Stimulated activated CD4-positive, alpha-beta T cell treated with anti-CD3 and anti-CD28 coated beads, Interleukin-2, amount 100 ng/mL, for 24 hours (primary cell): ENCODE data around the gene ADCY6.
"Not testable (repeated sequence)": the region's sequence is repeated elsewhere in the genome, so short reads cannot be mapped to it uniquely, and the experiment has no call there.

Experiments used
- DNase-seq, 2 donors: peaks; one replicate each; pipeline ENCODE4 v3.0.0-alpha.2; 2020

The ADCY6 gene

DNA sequence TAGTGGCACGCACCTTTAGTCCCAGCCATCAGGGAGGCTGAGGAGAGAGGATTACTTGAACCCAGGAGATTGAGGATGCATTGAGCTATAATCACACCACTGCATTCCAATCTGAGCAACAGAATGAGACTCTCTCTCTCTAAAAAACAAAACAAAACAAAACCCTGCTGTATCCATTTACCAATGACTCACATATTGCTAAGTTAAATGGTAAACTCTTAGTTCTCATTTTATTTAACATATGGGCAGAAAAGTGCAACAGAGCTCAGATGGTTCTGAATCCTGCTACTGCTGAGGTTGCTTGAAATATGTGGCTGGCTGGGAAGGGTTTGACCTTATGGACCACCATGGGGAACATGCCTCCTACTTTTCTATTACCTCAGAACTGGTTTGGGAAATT is 38.7 kb downstream of the ADCY6 start:
- DNase-seq: no peak

DNA sequence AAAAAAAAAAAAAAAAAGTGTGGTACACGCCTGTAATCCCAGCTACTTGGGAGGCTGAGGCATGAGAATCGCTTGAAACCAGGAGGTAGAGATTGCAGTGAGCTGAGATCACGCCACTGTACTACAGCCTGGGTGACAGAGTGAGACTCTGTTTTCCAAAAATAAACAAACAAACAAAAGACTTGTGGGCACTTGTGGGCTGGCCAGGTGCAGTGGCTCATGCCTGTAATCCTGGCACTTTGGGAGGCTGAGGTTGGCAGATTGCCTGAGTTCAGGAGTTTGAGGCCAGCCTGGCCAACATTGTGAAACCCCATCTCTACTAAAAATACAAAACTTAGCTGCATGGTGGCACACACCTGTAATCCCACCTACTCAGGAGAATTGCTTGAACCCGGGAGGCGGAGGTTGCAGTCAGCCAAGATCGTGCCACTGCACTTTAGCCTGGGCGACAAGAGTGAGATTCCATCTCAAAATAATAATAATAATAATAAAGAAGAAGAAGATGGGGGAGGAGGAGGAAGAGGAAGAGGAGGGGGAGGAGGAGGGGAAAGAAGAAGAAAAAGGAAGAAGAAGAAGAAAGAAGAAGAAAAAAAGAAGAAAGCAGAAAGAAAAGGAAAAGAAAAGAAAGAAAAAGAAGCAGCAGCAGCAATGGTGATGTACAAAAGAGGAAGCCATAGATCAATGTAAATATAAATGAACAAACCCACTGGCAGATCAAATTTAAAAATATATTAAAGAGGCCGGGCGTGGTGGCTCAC is 44.5 kb downstream of the ADCY6 start:
- DNase-seq: no peak

DNA sequence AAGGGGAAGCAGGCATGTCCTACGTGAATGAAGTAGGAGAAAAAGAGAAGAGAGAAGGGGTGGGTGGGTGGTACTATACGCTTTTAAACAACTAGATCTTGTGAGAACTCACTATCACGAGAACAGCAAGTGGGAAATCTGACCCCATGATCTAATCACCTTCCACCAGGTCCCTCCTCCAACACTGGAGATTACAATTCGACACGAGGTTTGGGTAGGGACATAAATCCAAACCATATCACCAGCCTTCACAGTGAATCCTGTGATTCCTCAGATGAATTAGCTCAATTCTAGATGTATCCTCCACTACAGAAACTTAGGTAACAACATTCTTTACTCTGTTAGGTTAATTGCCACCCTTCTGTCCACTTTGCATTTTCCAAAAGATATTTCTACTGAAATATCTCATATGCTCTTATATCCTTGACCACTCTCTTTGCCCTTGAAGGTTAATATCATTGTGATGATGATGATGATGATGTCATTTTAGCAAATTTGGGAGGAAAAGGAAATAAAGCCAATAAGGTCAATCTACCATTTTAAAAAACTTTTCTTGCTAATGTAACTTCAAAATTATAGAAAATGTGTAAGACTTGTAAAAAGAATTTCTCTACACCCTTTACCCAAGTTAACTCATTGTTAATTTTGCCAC is 49.1 kb downstream of the ADCY6 start:
- DNase-seq: no peak

DNA sequence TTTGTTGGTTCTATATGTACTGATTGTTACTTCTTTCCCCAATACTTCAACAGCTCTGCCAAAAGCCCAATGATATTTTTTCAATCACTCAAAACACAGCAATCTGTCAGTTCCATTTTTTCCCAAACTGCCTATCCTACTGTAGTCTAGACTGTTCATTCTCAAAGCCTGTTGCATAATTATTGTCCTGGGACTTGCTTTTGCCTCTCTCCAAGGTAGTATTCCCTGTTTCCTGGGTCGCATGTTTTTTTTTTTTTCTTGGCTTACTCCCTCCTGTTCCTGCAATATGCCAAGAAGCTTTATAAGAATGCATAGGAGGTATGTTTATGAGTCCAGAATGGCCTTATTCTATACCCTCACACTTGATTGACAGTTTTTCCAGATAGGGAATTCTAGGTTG is 52.4 kb downstream of the ADCY6 start:
- no peak for DNase-seq

DNA sequence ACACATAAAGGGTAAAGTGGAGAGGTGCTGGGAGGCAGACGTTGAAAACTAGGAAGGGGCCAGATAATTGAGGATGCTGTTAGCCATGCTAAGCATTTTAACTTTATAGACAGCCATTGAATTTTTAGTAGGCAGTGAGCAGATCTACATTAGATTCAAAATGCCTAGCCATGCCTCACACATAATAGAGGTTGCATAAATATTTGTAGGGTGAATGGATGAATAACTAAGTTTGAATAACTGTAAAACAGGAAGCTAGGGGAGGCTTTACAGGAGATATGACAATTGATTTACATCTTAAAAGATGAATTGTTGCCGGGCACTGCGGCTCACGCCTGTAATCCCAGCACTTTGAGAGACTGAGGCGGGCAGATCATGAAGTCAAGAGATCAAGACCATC is 60.1 kb downstream of the ADCY6 start:
- no peak for DNase-seq

DNA sequence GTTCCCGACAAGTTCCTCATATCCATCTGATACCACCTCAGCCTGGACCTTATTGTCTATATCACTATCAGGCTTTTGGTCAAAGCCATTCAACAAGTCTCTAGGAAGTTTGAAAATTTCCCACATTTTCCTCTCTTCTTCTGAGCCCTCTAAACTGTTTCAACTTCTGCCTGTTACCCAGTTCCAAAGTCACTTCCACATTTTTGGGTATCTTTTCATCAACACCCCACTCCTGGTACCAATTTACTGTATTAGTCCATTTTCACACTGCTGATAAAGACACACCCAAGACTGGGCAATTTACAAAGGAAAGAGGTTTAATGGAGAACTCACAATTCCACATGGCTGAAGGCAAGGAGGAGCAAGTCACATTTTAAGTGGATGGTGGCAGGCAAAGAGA is 68.2 kb downstream of the ADCY6 start:
- not testable (repeated sequence) for DNase-seq

DNA sequence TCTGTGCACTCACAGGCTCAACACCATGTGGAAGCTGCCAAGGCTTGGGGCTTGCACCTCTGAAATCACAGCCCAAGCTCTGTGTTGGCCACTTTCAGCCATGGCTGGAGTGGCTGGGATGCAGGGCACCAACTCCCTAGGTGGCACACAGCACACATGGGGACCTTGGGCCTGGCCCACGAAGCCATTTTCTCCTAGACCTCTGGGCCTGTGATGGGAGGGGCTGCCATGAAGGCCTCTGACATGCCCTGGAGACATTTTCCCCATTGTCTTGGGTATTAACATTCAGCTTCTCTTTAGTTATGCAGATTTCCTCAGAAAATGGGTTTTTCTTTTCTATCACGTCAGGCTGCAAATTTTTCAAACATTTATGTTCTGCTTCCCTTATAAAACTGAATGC is 68.7 kb downstream of the ADCY6 start:
- not testable (repeated sequence) for DNase-seq

DNA sequence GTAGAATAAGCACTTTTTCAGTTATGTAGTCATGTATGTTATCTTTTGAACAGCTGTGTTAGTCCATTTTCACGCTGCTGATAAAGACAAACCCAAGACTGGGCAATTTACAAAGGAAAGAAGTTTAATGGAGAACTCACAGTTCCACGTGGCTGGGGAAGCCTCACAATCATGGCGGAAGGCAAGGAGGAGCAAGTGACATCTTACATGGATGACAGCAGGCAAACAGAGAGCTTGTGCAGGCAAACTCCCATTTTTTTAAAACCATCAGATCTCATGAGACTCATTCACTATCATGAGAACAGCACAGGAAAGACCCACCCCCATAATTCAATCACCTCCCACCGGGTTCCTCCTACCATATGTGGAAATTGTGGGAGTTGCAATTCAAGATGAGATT is 69.9 kb downstream of the ADCY6 start:
- DNase-seq: not testable (repeated sequence)

DNA sequence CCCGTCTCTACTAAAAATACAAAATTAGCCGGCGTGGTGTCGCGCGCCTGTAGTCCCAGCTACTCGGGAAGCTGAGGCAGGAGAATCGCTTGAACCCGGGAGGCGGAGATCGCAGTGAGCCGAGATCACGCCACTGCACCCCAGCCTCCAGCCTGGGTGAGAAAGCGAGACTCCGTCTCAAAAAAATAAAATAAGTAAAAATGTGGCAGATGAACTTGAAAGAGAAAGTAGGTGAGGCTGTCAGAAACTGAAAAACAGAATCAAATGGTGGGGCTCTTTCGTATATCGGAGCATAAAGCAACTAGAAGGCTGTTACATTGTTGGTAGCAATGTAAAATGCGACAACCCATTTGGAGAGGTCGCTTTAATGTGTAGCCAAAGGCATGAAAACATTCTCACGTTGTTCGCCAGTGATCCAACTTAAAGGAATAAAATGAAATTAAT is 71.6 kb downstream of the ADCY6 start:
- DNase-seq: no peak

DNA sequence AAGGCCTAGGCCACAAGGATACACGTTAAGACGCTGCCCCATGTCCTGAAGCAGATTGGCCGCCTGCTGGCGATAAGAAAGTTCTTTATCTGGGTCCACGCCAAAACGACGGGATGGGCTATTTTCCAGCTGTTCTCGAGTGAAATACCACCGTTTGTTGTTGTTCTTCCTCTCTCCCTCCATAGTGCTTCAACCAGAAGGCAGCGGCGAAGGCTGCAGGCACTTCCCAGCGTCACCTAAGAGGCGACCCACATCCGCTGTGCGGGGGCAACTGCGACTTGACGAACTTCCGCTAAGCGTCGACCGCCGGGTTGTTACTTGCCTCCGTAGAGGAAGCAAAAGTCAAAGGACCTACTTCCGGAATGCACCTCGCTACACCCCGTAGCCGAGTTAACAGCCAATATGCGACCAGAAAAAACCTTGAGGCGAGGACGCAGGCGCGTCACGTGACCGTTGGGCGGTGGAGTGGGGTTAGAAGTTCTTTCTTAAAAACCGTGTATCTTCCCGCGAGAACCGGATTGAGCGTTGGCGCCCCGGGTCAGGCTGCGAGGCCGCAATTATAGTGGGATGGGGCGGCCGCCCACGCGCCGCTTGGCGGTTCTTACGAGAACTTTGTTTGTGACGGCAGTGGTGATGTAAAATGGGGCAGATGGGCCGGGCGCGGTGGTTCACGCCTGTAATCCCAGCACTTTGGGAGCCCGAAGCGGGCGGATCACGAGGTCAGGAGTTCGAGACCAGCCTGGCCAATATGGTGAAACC is 72.2 kb downstream of the ADCY6 start, which contains the start of gene CCNT1:
Gene CCNT1 (minus strand): TSS at position 215 of the 759 bp plus-strand sequence. CDS start 32 bp downstream, at position 183.
- peak; percentile 99 for DNase-seq
